SK-N-SH (cell line): ENCODE data around the gene MPIG6B. TPM values are rescaled to one million over a fixed set of nuclear protein-coding genes. Genes with fewer than 3 reads are reported as not detected.

ENCODE experiments used
- CTCF ChIA-PET: fragments of 300-600, 350-600 bp; formaldehyde crosslinking; extraction: SDS; loops from one replicate; lab custom pipeline; 2021; lab: Yijun Ruan, JAX
- POLR2A ChIA-PET: fragments of 350-600 bp; sonication (Branson Sonifier 250); formaldehyde crosslinking; extraction: SDS; loops from one replicate; lab custom pipeline; 2020; ENCODE audit warnings: antibody characterized with exemption, inconsistent platforms; lab: Yijun Ruan, JAX
- DNase-seq: peaks from one replicate; pipeline ENCODE4 v3.0.0; 2012
- H2AFZ ChIP-seq: fragments of 200-600 bp; sonication (generic); 2 replicates; pipeline ENCODE4 v1.8.1; 2016; ENCODE audit warnings: antibody characterized with exemption, mild to moderate bottlenecking, low read depth
- H3F3A ChIP-seq: fragments of 200-600 bp; sonication (generic); replicated peaks from 2 replicates; pipeline ENCODE3; 2016; ENCODE audit warnings: antibody characterized with exemption, mild to moderate bottlenecking; ENCODE audit not compliant: insufficient read depth
- H3K27ac ChIP-seq, 2 experiments: fragments of 200-500 bp in 1 of 2; fragments of 200-600 bp in 1 of 2; sonication (Bioruptor generic) in 1 of 2; sonication (generic), shearing (Covaris generic) in 1 of 2; 2 replicates each; pipeline versions ENCODE4 v1.5.1 to v1.6.1; 2014 to 2016; ENCODE audit warnings: low read depth in 2 of 2, inconsistent platforms in 1 of 2, low read length in 1 of 2, mild to moderate bottlenecking in 1 of 2, mixed read lengths in 1 of 2
- H3K27me3 ChIP-seq: fragments of 200-600 bp; sonication (generic), shearing (Covaris generic); 2 replicates; pipeline ENCODE4 v1.6.1; 2016; ENCODE audit warnings: mixed run types; ENCODE audit not compliant: insufficient read depth
- H3K36me3 ChIP-seq, 2 experiments: fragments of 200-500 bp in 1 of 2; fragments of 200-600 bp in 1 of 2; sonication (Bioruptor generic) in 1 of 2; sonication (generic) in 1 of 2; replicated peaks in 1 of 2; 2 replicates each; pipeline versions ENCODE3 to v1.5.1; 2014 to 2016; ENCODE audit warnings: low read length in 1 of 2, mild to moderate bottlenecking in 1 of 2; ENCODE audit not compliant: insufficient read depth in 2 of 2, control insufficient read depth in 1 of 2
- H3K4me1 ChIP-seq, 2 experiments: fragments of 200-500 bp in 1 of 2; fragments of 200-600 bp in 1 of 2; sonication (Bioruptor generic) in 1 of 2; sonication (generic), shearing (Covaris generic) in 1 of 2; 2 replicates each; pipeline versions ENCODE4 v1.5.1 to v1.6.1; 2014 to 2016; ENCODE audit warnings: low read depth in 1 of 2, low read length in 1 of 2, mixed run types in 1 of 2; ENCODE audit not compliant: insufficient read depth in 2 of 2, control insufficient read depth in 1 of 2
- H3K4me2 ChIP-seq: fragments of 200-600 bp; sonication (generic), shearing (Covaris generic); 2 replicates; pipeline ENCODE4 v1.6.1; 2017; ENCODE audit warnings: mixed run types
- H3K4me3 ChIP-seq, 2 experiments: fragments of 200-500 bp in 1 of 2; fragments of 200-600 bp in 1 of 2; sonication (Bioruptor generic) in 1 of 2; sonication (generic), shearing (Covaris generic) in 1 of 2; 2 replicates each; pipeline versions ENCODE4 v1.5.1 to v1.8.1; 2014 to 2016; ENCODE audit warnings: low read depth in 2 of 2, inconsistent platforms in 1 of 2, low read length in 1 of 2, mild to moderate bottlenecking in 1 of 2, mixed read lengths in 1 of 2, moderate library complexity in 1 of 2
- H3K79me2 ChIP-seq: fragments of 200-600 bp; sonication (generic); 2 replicates; pipeline ENCODE4 v1.8.1; 2017; ENCODE audit warnings: mild to moderate bottlenecking; ENCODE audit not compliant: insufficient read depth
- H3K9ac ChIP-seq: fragments of 200-600 bp; sonication (generic); 2 replicates; pipeline ENCODE4 v1.6.1; 2017; ENCODE audit warnings: mixed run types
- H3K9me2 ChIP-seq: fragments of 200-600 bp; sonication (generic); 2 replicates; pipeline ENCODE4 v1.6.1; 2017; ENCODE audit warnings: mixed run types
- H3K9me3 ChIP-seq: fragments of 200-600 bp; sonication (generic); 2 replicates; pipeline ENCODE4 v1.6.1; 2017; ENCODE audit warnings: mixed run types, mild to moderate bottlenecking, moderate library complexity
- H4K20me1 ChIP-seq: fragments of 200-600 bp; sonication (generic); 2 replicates; pipeline ENCODE4 v1.6.1; 2017; ENCODE audit warnings: mild to moderate bottlenecking, mixed run types; ENCODE audit not compliant: insufficient read depth
- ELF1 ChIP-seq: IDR thresholded peaks from 2 replicates; pipeline ENCODE4 v1.4.0; 2012
- EP300 ChIP-seq, 2 experiments: IDR thresholded peaks; 2 replicates each; pipeline versions ENCODE4 v1.4.0 to v1.6.1; 2012; ENCODE audit warnings: borderline replicate concordance in 1 of 2, low read depth in 1 of 2, low read length in 1 of 2
- EZH2phosphoT487 ChIP-seq: fragments of 200-600 bp; sonication (generic); IDR thresholded peaks from 2 replicates; pipeline ENCODE4 v1.6.1; 2017; ENCODE audit warnings: low read depth, mixed run types, mild to moderate bottlenecking, antibody characterized with exemption, moderate library complexity, borderline replicate concordance
- GATA2 ChIP-seq: sonication (generic); formaldehyde crosslinking; IDR thresholded peaks from 2 replicates; pipeline ENCODE4 v1.5.0; 2020; ENCODE audit warnings: mild to moderate bottlenecking, missing genetic modification reagents
- JUND ChIP-seq: IDR thresholded peaks from 2 replicates; pipeline ENCODE4 v1.4.0; 2012
- MEF2A ChIP-seq: IDR thresholded peaks from 2 replicates; pipeline ENCODE4 v1.4.0; 2012; ENCODE audit warnings: low read depth, borderline replicate concordance
- RAD21 ChIP-seq: IDR thresholded peaks from 2 replicates; pipeline ENCODE4 v1.6.1; 2012; ENCODE audit warnings: mild to moderate bottlenecking, low read length
- SIN3A ChIP-seq: IDR thresholded peaks from 2 replicates; pipeline ENCODE4 v1.6.1; 2012; ENCODE audit warnings: low read depth, mild to moderate bottlenecking, low read length, moderate library complexity, borderline replicate concordance
- TEAD4 ChIP-seq: IDR thresholded peaks from 2 replicates; pipeline ENCODE4 v1.4.0; 2012; ENCODE audit warnings: mild to moderate bottlenecking, borderline replicate concordance; ENCODE audit not compliant: insufficient read depth
- WGBS: methylation state at CpG from one replicate; pipeline ENCODE4 v1.1.6; 2017; ENCODE audit warnings: low lambda C conversion rate; 5-methylcytosine and 5-hydroxymethylcytosine counted together
- polyA plus RNA-seq, 3 experiments: library from polyadenylated mRNA; depleted of rRNA; stranded (reverse); fragments of >200 nt; gene quantifications; 2 replicates each; pipeline ENCODE4 v1.2.3, GENCODE V29; 2012
- TF ChIP-seq, protein P1 (sequence below): IDR thresholded peaks from 2 replicates; pipeline ENCODE4 v1.6.1; 2012; ENCODE audit warnings: mild to moderate bottlenecking, low read depth, low read length, moderate library complexity
- TF ChIP-seq, protein P2 (sequence below): fragments of 150-350 bp; IDR thresholded peaks from 2 replicates; pipeline ENCODE4 v1.6.1; 2017; ENCODE audit warnings: antibody characterized with exemption, low read length, low read depth, borderline replicate concordance
- TF ChIP-seq, protein P3 (sequence below): fragments of 150-350 bp; IDR thresholded peaks from 2 replicates; pipeline ENCODE4 v1.6.1; 2016; ENCODE audit warnings: mild to moderate bottlenecking, low read depth, low read length
- TF ChIP-seq, protein P4 (sequence below): IDR thresholded peaks from 2 replicates; pipeline ENCODE4; 2012
- TF ChIP-seq, protein P5 (sequence below): fragments of 200-600 bp; sonication (generic); IDR thresholded peaks from 2 replicates; pipeline ENCODE4 v1.6.1; 2017; ENCODE audit warnings: antibody characterized with exemption, mild to moderate bottlenecking, moderate library complexity

Gene MPIG6B
- polyA plus RNA-seq, 1 of the 3 experiments (the other 2 are of a cell fraction), result not detected

DNA sequence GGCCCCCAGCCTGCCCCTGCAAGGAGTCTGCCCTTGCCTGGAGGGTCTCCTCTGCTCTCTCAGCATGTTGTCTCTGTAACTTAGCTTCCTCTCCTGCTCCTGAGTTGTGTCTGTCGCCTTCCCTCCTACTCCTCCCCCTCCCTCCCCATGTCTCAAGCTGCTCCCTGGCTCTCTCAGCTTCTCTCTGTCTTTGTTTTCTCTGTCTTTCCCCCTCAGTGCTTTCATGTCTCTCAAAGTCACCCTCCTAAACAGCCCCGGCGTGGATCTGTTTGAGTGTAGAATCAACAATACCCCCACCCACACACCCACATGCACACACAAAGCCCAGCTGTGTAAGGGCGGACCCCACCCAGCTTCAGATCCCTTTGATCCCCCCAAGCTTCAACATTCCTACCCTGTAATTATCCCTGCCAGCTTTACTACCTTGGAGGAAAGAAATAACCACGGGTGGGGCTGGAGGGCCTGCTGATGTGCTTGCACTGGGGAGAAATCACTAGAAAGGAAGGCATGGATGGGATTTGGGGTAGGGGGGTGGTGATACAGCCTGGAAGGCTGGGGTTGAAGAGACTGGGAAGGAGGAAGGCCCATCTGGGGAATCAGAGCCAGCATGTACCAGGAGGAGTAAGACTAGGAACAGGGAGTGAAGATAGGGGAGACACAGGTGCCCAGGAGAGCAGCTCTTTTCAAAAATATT lies 9.0 kb upstream of the MPIG6B start:
- DNase-seq, result no peak
- Histone ChIP-seq H3K27ac (no peak overlapping the region), H3K79me2 (no peaks in the 10 kb centered on the region), H3F3A (peaks cover 3% of the 10 kb centered on the region), H3K4me1 (no peaks in the 10 kb centered on the region), H3K36me3 (no peaks in the 10 kb centered on the region), H3K9me3 (no peaks in the 10 kb centered on the region), H3K27me3 (no peaks in the 10 kb centered on the region), H3K9me2 (no peaks in the 10 kb centered on the region), H3K9ac (no peak overlapping the region), H4K20me1 (no peaks in the 10 kb centered on the region), H3K4me2 (no peak overlapping the region), H3K4me3 (no peak overlapping the region), H2AFZ (no peak overlapping the region)
- ChIA-PET POLR2A (no interaction called here), CTCF (interaction anchor here (1.1 to 1.5 kb wide), 4 partner anchors 10 to 77 kb away, joined by 3 to 4 read pairs (median 3); no protein-coding TSS in a partner anchor)
- WGBS, result 64% methylated on average over 5 of the region's 5 CpGs
- TF ChIP-seq, protein P1, sequence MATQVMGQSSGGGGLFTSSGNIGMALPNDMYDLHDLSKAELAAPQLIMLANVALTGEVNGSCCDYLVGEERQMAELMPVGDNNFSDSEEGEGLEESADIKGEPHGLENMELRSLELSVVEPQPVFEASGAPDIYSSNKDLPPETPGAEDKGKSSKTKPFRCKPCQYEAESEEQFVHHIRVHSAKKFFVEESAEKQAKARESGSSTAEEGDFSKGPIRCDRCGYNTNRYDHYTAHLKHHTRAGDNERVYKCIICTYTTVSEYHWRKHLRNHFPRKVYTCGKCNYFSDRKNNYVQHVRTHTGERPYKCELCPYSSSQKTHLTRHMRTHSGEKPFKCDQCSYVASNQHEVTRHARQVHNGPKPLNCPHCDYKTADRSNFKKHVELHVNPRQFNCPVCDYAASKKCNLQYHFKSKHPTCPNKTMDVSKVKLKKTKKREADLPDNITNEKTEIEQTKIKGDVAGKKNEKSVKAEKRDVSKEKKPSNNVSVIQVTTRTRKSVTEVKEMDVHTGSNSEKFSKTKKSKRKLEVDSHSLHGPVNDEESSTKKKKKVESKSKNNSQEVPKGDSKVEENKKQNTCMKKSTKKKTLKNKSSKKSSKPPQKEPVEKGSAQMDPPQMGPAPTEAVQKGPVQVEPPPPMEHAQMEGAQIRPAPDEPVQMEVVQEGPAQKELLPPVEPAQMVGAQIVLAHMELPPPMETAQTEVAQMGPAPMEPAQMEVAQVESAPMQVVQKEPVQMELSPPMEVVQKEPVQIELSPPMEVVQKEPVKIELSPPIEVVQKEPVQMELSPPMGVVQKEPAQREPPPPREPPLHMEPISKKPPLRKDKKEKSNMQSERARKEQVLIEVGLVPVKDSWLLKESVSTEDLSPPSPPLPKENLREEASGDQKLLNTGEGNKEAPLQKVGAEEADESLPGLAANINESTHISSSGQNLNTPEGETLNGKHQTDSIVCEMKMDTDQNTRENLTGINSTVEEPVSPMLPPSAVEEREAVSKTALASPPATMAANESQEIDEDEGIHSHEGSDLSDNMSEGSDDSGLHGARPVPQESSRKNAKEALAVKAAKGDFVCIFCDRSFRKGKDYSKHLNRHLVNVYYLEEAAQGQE, result no peak
- TF ChIP-seq, protein P2, sequence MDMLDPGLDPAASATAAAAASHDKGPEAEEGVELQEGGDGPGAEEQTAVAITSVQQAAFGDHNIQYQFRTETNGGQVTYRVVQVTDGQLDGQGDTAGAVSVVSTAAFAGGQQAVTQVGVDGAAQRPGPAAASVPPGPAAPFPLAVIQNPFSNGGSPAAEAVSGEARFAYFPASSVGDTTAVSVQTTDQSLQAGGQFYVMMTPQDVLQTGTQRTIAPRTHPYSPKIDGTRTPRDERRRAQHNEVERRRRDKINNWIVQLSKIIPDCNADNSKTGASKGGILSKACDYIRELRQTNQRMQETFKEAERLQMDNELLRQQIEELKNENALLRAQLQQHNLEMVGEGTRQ, result no peak
- no peak for TF ChIP-seq EZH2phosphoT487
- no peak for TF ChIP-seq RAD21

DNA sequence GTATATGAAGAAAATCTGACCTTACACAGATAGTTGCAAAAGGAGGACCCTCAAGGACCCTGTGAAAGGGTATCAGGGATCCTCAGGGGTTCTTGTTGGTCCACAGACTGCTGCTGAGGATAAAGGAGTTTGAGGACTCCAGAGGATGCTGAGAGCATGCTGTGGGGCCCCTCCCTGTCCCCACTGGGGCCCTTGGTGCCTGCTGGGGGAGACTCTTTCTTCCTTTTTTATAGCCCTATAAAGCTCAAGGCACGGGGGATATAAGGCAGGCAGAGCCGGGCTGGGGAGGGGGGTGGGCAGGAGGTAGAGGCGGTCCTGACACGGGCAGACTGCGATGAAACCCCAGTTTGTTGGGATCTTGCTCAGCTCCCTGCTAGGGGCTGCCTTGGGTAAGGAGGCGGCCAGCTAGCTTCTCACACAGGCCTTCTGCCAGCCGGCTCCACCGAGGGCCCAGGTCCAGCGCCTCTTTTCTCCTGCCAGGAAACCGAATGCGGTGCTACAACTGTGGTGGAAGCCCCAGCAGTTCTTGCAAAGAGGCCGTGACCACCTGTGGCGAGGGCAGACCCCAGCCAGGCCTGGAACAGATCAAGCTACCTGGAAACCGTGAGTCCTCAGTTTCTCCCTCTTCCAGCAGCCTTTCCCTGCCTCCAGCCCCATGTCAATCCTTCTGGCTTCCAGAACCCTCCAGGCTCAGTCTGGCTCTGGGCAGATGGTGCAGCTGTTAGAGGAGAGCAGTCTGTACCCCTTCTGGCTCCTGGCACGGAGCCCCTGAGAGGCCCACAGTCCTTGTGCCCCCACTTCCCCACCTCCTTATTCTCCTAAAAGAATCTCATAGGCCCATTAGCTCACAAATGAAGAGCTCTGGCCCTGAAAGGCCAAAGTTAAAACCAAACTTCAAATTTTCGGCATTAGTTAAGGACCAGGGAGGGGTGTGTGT lies 7.9 kb upstream of the MPIG6B start, which contains the start of gene LY6G6D:
TSS of gene LY6G6D (plus strand) at position 327 of the 937 bp plus-strand sequence. CDS start at position 335, 8 bp downstream.
- CTCF ChIA-PET, result interaction anchor here (1.1 to 1.5 kb wide), 3 partner anchors 9 to 14 kb away, joined by 3 to 4 read pairs (median 3); no protein-coding TSS in a partner anchor
- no peaks in the 10 kb centered on the region for H4K20me1 ChIP-seq
- H3K4me3 ChIP-seq, result no peak within 1 kb of the TSS
- no peaks in the 10 kb centered on the region for H3K9me3 ChIP-seq
- POLR2A ChIA-PET, result interaction anchor here (1.0 kb wide), 1 partner anchor 14 kb away, joined by 3 read pairs; the partner anchor contains the start of gene DDAH2
- H3K27me3 ChIP-seq, result no peaks in the 10 kb centered on the region
- peaks cover 3% of the 10 kb centered on the region for H3F3A ChIP-seq
- no peak within 1 kb of the TSS for H3K9ac ChIP-seq
- no peak within 1 kb of the TSS for H3K4me2 ChIP-seq
- no peak within 1 kb of the TSS for H2AFZ ChIP-seq
- H3K9me2 ChIP-seq, result no peaks in the 10 kb centered on the region
- no peaks in the 10 kb centered on the region for H3K4me1 ChIP-seq
- DNase-seq, result no peak
- H3K27ac ChIP-seq, result no peak within 1 kb of the TSS
- 83% methylated on average over 3 of the region's 16 CpGs for WGBS
- no peaks in the 10 kb centered on the region for H3K36me3 ChIP-seq
- no peaks in the 10 kb centered on the region for H3K79me2 ChIP-seq
- TF ChIP-seq, protein P3, sequence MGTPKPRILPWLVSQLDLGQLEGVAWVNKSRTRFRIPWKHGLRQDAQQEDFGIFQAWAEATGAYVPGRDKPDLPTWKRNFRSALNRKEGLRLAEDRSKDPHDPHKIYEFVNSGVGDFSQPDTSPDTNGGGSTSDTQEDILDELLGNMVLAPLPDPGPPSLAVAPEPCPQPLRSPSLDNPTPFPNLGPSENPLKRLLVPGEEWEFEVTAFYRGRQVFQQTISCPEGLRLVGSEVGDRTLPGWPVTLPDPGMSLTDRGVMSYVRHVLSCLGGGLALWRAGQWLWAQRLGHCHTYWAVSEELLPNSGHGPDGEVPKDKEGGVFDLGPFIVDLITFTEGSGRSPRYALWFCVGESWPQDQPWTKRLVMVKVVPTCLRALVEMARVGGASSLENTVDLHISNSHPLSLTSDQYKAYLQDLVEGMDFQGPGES, result no peak
- TF ChIP-seq EZH2phosphoT487 (no peak), MEF2A (no peak), GATA2 (CRISPR knock-in tag) (no peak), JUND (no peak), SIN3A (no peak), EP300 (IDR thresholded peaks at IDR 0.05; ENCODE audit: borderline replicate concordance in 1 of 2, low read depth in 1 of 2, low read length in 1 of 2) (no peak), ELF1 (no peak), TEAD4 (no peak)
- TF ChIP-seq, protein P4, sequence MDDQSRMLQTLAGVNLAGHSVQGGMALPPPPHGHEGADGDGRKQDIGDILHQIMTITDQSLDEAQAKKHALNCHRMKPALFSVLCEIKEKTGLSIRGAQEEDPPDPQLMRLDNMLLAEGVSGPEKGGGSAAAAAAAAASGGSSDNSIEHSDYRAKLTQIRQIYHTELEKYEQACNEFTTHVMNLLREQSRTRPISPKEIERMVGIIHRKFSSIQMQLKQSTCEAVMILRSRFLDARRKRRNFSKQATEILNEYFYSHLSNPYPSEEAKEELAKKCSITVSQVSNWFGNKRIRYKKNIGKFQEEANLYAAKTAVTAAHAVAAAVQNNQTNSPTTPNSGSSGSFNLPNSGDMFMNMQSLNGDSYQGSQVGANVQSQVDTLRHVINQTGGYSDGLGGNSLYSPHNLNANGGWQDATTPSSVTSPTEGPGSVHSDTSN, result no peak
- TF ChIP-seq, protein P5, sequence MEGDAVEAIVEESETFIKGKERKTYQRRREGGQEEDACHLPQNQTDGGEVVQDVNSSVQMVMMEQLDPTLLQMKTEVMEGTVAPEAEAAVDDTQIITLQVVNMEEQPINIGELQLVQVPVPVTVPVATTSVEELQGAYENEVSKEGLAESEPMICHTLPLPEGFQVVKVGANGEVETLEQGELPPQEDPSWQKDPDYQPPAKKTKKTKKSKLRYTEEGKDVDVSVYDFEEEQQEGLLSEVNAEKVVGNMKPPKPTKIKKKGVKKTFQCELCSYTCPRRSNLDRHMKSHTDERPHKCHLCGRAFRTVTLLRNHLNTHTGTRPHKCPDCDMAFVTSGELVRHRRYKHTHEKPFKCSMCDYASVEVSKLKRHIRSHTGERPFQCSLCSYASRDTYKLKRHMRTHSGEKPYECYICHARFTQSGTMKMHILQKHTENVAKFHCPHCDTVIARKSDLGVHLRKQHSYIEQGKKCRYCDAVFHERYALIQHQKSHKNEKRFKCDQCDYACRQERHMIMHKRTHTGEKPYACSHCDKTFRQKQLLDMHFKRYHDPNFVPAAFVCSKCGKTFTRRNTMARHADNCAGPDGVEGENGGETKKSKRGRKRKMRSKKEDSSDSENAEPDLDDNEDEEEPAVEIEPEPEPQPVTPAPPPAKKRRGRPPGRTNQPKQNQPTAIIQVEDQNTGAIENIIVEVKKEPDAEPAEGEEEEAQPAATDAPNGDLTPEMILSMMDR, result no peak
